ENCODE measurements around the gene CTSC.
"Not testable (repeated sequence)": the region's sequence is repeated elsewhere in the genome, so short reads cannot be mapped to it uniquely, and the experiment has no call there.

CTSC gene

DNA sequence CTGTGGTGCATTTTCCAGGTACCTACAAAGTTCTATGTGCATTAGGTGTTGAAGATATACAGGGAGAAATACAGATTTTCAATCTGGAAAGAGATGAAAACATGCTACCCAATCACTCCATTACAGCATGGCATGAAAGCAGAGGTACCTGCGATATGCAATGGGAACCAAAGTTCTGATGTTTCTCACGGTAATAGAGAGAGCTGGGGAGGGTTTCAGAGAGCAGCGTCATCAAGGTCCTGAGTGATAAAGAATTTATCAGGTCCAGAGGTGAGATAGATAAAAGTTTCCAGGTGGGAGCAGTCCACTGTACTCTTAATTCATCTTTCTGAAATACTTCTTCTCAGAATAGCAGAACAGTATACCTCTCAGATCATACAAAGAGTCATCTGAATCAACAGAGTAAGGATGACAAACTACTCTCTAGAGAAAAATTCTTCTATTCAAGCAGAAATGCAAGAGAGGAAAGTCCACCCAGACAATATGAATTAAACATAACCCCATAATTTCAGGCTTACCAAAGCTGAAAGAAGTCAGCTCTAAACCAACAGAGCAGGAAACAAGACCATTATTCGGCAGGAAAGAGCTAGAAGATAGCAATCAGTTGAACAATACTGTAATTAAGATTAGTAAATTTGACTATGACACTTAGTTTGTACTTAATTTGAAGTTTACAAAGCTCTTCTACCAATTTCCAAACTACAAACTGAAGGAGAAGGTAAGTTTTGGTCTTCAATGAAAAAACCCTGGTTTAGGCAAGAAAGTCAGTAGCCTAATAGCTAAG lies 12.8 kb downstream of the CTSC start:
- no peaks in the 10 kb centered on the region for H3K9me2 ChIP-seq (replicated peaks; ENCODE audit: control insufficient read depth, low read length)
- H3K9me3 ChIP-seq (ENCODE audit: control insufficient read depth, insufficient read depth, low read length), result no peaks in the 10 kb centered on the region
- H3K27ac ChIP-seq (ENCODE audit: low read depth, low read length), result no peak overlapping the region
- TF ChIP-seq, protein P1, sequence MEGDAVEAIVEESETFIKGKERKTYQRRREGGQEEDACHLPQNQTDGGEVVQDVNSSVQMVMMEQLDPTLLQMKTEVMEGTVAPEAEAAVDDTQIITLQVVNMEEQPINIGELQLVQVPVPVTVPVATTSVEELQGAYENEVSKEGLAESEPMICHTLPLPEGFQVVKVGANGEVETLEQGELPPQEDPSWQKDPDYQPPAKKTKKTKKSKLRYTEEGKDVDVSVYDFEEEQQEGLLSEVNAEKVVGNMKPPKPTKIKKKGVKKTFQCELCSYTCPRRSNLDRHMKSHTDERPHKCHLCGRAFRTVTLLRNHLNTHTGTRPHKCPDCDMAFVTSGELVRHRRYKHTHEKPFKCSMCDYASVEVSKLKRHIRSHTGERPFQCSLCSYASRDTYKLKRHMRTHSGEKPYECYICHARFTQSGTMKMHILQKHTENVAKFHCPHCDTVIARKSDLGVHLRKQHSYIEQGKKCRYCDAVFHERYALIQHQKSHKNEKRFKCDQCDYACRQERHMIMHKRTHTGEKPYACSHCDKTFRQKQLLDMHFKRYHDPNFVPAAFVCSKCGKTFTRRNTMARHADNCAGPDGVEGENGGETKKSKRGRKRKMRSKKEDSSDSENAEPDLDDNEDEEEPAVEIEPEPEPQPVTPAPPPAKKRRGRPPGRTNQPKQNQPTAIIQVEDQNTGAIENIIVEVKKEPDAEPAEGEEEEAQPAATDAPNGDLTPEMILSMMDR (IDR thresholded peaks at IDR 0.05; ENCODE audit: low read depth, low read length, poor library complexity, severe bottlenecking), result no peak
- no peak for TF ChIP-seq EZH2phosphoT487 (IDR thresholded peaks at IDR 0.05; ENCODE audit: borderline replicate concordance, low read length)
- no peak overlapping the region for H3K4me3 ChIP-seq (ENCODE audit: low read length)
- no peaks in the 10 kb centered on the region for H4K20me1 ChIP-seq (ENCODE audit: control insufficient read depth, insufficient read depth, low read depth, low read length)
- H3K4me1 ChIP-seq (ENCODE audit: control insufficient read depth, low read length), result peaks cover 20% of the 10 kb centered on the region
- H3K27me3 ChIP-seq (ENCODE audit: control insufficient read depth, low read length), result no peaks in the 10 kb centered on the region
- H3K79me2 ChIP-seq (ENCODE audit: control insufficient read depth, low read length), result peaks cover 30% of the 10 kb centered on the region
- peaks cover 86% of the 10 kb centered on the region for H3K36me3 ChIP-seq (ENCODE audit: control insufficient read depth, low read length)
- no peak overlapping the region for H3K4me2 ChIP-seq (ENCODE audit: low read length)
- H3F3A ChIP-seq (ENCODE audit: control insufficient read depth, insufficient read depth), result no peaks in the 10 kb centered on the region

DNA sequence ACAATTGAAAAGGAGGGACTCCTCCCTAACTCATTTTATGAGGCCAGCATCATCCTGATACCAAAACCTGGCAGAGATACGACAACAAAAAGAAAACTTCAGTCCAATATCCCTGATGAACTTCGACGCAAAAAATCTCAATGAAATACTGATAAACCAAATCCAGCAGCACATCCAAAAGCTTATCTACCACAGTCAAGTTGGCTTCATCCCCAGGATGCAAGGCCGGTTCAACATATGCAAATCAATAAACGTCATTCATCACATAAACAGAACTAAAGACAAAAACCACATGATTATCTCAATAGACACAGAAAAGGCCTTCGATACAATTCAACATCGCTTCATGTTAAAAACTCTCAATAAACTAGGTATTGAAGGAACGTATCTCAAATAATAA lies 14.7 kb downstream of the CTSC start:
- not testable (repeated sequence) for H3K27me3 ChIP-seq (ENCODE audit: control insufficient read depth, low read length); H3K9me3 ChIP-seq (ENCODE audit: control insufficient read depth, insufficient read depth, low read length); H3K4me2 ChIP-seq (ENCODE audit: low read length); H3K9me2 ChIP-seq (replicated peaks; ENCODE audit: control insufficient read depth, low read length); H4K20me1 ChIP-seq (ENCODE audit: control insufficient read depth, insufficient read depth, low read depth, low read length); H3K4me1 ChIP-seq (ENCODE audit: control insufficient read depth, low read length); H3K27ac ChIP-seq (ENCODE audit: low read depth, low read length); H3F3A ChIP-seq (ENCODE audit: control insufficient read depth, insufficient read depth); H3K4me3 ChIP-seq (ENCODE audit: low read length)
- Histone ChIP-seq H3K36me3 (ENCODE audit: control insufficient read depth, low read length) (peaks cover 69% of the 10 kb centered on the region), H3K79me2 (ENCODE audit: control insufficient read depth, low read length) (peaks cover 30% of the 10 kb centered on the region)

- not testable (repeated sequence) for H4K20me1 ChIP-seq (ENCODE audit: control insufficient read depth, insufficient read depth, low read depth, low read length); H3K4me3 ChIP-seq (ENCODE audit: low read length); H3K9me2 ChIP-seq (replicated peaks; ENCODE audit: control insufficient read depth, low read length); H3K27me3 ChIP-seq (ENCODE audit: control insufficient read depth, low read length); H3K4me1 ChIP-seq (ENCODE audit: control insufficient read depth, low read length); H3K27ac ChIP-seq (ENCODE audit: low read depth, low read length); H3F3A ChIP-seq (ENCODE audit: control insufficient read depth, insufficient read depth); H3K9me3 ChIP-seq (ENCODE audit: control insufficient read depth, insufficient read depth, low read length); H3K4me2 ChIP-seq (ENCODE audit: low read length)
- Histone ChIP-seq H3K36me3 (ENCODE audit: control insufficient read depth, low read length) (peaks cover 54% of the 10 kb centered on the region), H3K79me2 (ENCODE audit: control insufficient read depth, low read length) (peaks cover 26% of the 10 kb centered on the region)
Measured at GRCh38 chr11:88321412-88321811, 16.1 kb downstream of the CTSC start.

- no peak overlapping the region for H3K4me2 ChIP-seq (ENCODE audit: low read length)
- H3F3A ChIP-seq (ENCODE audit: control insufficient read depth, insufficient read depth), result no peaks in the 10 kb centered on the region
- no peaks in the 10 kb centered on the region for H4K20me1 ChIP-seq (ENCODE audit: control insufficient read depth, insufficient read depth, low read depth, low read length)
- H3K27ac ChIP-seq (ENCODE audit: low read depth, low read length), result no peak overlapping the region
- no peaks in the 10 kb centered on the region for H3K4me1 ChIP-seq (ENCODE audit: control insufficient read depth, low read length)
- no peaks in the 10 kb centered on the region for H3K9me2 ChIP-seq (replicated peaks; ENCODE audit: control insufficient read depth, low read length)
- TF ChIP-seq, protein P1 (IDR thresholded peaks at IDR 0.05; ENCODE audit: low read depth, low read length, poor library complexity, severe bottlenecking), result no peak
- no peak for TF ChIP-seq EZH2phosphoT487 (IDR thresholded peaks at IDR 0.05; ENCODE audit: borderline replicate concordance, low read length)
- H3K9me3 ChIP-seq (ENCODE audit: control insufficient read depth, insufficient read depth, low read length), result no peaks in the 10 kb centered on the region
- no peak overlapping the region for H3K4me3 ChIP-seq (ENCODE audit: low read length)
- peaks cover 46% of the 10 kb centered on the region for H3K36me3 ChIP-seq (ENCODE audit: control insufficient read depth, low read length)
- no peaks in the 10 kb centered on the region for H3K27me3 ChIP-seq (ENCODE audit: control insufficient read depth, low read length)
- H3K79me2 ChIP-seq (ENCODE audit: control insufficient read depth, low read length), result peaks cover 26% of the 10 kb centered on the region
Measured at GRCh38 chr11:88320149-88320559, 17.4 kb downstream of the CTSC start.
